Measurements from ENCODE around the gene ITPK1. TPM values are rescaled to one million over a fixed set of nuclear protein-coding genes. Genes with fewer than 3 reads are reported as not detected.

ITPK1 gene
- total RNA-seq, 1 experiment from 2014 or later: 38.5 TPM

GRCh38 chr14:92892589-92892988, 223.1 kb downstream of the ITPK1 start:
- TF ChIP-seq CTCF (conservative IDR thresholded peaks at IDR 0.05; ENCODE audit: low read depth, low read length): no peak
- no peak for TF ChIP-seq EZH2 (IDR thresholded peaks at IDR 0.05; ENCODE audit: borderline replicate concordance, low read depth, low read length, poor library complexity, severe bottlenecking)
- no peaks in the 10 kb centered on the region for H3K36me3 ChIP-seq (ENCODE audit: insufficient read depth, low read length, poor library complexity, severe bottlenecking)
- no peak for DNase-seq (ENCODE audit: low spot score)
- ChIA-PET CTCF (no interaction called here), POLR2A (ENCODE audit: low non-redundant PET) (no interaction called here)
- peaks cover 15% of the 10 kb centered on the region for H3K27me3 ChIP-seq (replicated peaks; ENCODE audit: insufficient read depth, low read depth, low read length, poor library complexity)
- H3K4me3 ChIP-seq (ENCODE audit: low read depth, low read length, poor library complexity, severe bottlenecking): no peak overlapping the region
- no TSS peak for BruUV-seq (replicated peaks)
- H3K9me3 ChIP-seq (ENCODE audit: low read depth, low read length, poor library complexity, severe bottlenecking): no peaks in the 10 kb centered on the region
- intact Hi-C loops (cut with micrococcal nuclease; ENCODE audit: unreplicated experiment): no loop called here
- H3K27ac ChIP-seq (ENCODE audit: low read depth, low read length, poor library complexity, severe bottlenecking): no peak overlapping the region
- H3K4me1 ChIP-seq (ENCODE audit: insufficient read depth, low read length, poor library complexity, severe bottlenecking): no peaks in the 10 kb centered on the region

- Histone ChIP-seq H3K27ac (ENCODE audit: low read depth, low read length, poor library complexity, severe bottlenecking) (no peak overlapping the region), H3K36me3 (ENCODE audit: insufficient read depth, low read length, poor library complexity, severe bottlenecking) (no peaks in the 10 kb centered on the region), H3K4me1 (ENCODE audit: insufficient read depth, low read length, poor library complexity, severe bottlenecking) (no peaks in the 10 kb centered on the region), H3K9me3 (ENCODE audit: low read depth, low read length, poor library complexity, severe bottlenecking) (no peaks in the 10 kb centered on the region), H3K4me3 (ENCODE audit: low read depth, low read length, poor library complexity, severe bottlenecking) (no peak overlapping the region), H3K27me3 (replicated peaks; ENCODE audit: insufficient read depth, low read depth, low read length, poor library complexity) (peaks cover 21% of the 10 kb centered on the region)
- ChIA-PET POLR2A (ENCODE audit: low non-redundant PET) (no interaction called here), CTCF (no interaction called here)
- no peak for DNase-seq (ENCODE audit: low spot score)
- BruUV-seq (replicated peaks): no TSS peak
- TF ChIP-seq CTCF (conservative IDR thresholded peaks at IDR 0.05; ENCODE audit: low read depth, low read length) (no peak), EZH2 (IDR thresholded peaks at IDR 0.05; ENCODE audit: borderline replicate concordance, low read depth, low read length, poor library complexity, severe bottlenecking) (no peak)
- intact Hi-C loops (cut with micrococcal nuclease; ENCODE audit: unreplicated experiment): no loop called here
These were observed 224.7 kb downstream of the ITPK1 start for GRCh38 chr14:92890830-92891588.

- ChIA-PET CTCF (no interaction called here), POLR2A (ENCODE audit: low non-redundant PET) (no interaction called here)
- Histone ChIP-seq H3K4me1 (ENCODE audit: insufficient read depth, low read length, poor library complexity, severe bottlenecking) (no peaks in the 10 kb centered on the region), H3K4me3 (ENCODE audit: low read depth, low read length, poor library complexity, severe bottlenecking) (no peak overlapping the region), H3K27me3 (replicated peaks; ENCODE audit: insufficient read depth, low read depth, low read length, poor library complexity) (peaks cover 27% of the 10 kb centered on the region), H3K9me3 (ENCODE audit: low read depth, low read length, poor library complexity, severe bottlenecking) (no peaks in the 10 kb centered on the region), H3K36me3 (ENCODE audit: insufficient read depth, low read length, poor library complexity, severe bottlenecking) (no peaks in the 10 kb centered on the region), H3K27ac (ENCODE audit: low read depth, low read length, poor library complexity, severe bottlenecking) (no peak overlapping the region)
- intact Hi-C loops (cut with micrococcal nuclease; ENCODE audit: unreplicated experiment): no loop called here
- no peak for TF ChIP-seq EZH2 (IDR thresholded peaks at IDR 0.05; ENCODE audit: borderline replicate concordance, low read depth, low read length, poor library complexity, severe bottlenecking)
- TF ChIP-seq CTCF (conservative IDR thresholded peaks at IDR 0.05; ENCODE audit: low read depth, low read length): no peak
- DNase-seq (ENCODE audit: low spot score): no peak
- no TSS peak for BruUV-seq (replicated peaks)
These were observed 226.8 kb downstream of the ITPK1 start for GRCh38 chr14:92888896-92889295.

Measured in A673 (cell line).